HEK293 (cell line): ENCODE data around the gene PRKCZ.

Source experiments
- CTCF ChIA-PET: fragments of 350-600 bp; formaldehyde crosslinking; extraction: SDS; loops from one replicate; lab custom pipeline; 2021; ENCODE audit warnings: antibody characterized with exemption; lab: Yijun Ruan, JAX
- POLR2A ChIA-PET: fragments of 300-600 bp; formaldehyde crosslinking; extraction: SDS; loops from one replicate; lab custom pipeline; 2020; ENCODE audit warnings: antibody characterized with exemption, inconsistent platforms; lab: Yijun Ruan, JAX
- H3K27ac ChIP-seq: fragments of 200-500 bp; sonication (Bioruptor generic); 2 replicates; pipeline ENCODE4 v1.5.1; 2014; ENCODE audit warnings: low read depth, low read length, control low read depth, inconsistent platforms; ENCODE audit errors: extremely low read depth
- H3K36me3 ChIP-seq, 2 experiments: fragments of 200-500 bp in 1 of 2; sonication (Bioruptor generic) in 1 of 2; 1 replicate in 1 of 2; 2 replicates in 1 of 2; pipeline ENCODE4 v1.5.1; 2014 to 2017; ENCODE audit warnings: inconsistent platforms in 2 of 2, low read length in 2 of 2; ENCODE audit not compliant: control insufficient read depth in 2 of 2, insufficient read depth in 1 of 2
- H3K4me1 ChIP-seq: fragments of 200-500 bp; sonication (Bioruptor generic); 2 replicates; pipeline ENCODE4 v1.5.1; 2014; ENCODE audit warnings: mild to moderate bottlenecking, low read length, inconsistent platforms; ENCODE audit not compliant: control insufficient read depth, insufficient read depth
- H3K4me3 ChIP-seq: 2 replicates; pipeline ENCODE4 v1.5.1; 2011; ENCODE audit warnings: low read depth, mild to moderate bottlenecking, control low read depth, low read length, moderate library complexity
- H3K9me3 ChIP-seq: fragments of 200-500 bp; sonication (Bioruptor generic); 2 replicates; pipeline ENCODE4 v1.5.1; 2014; ENCODE audit warnings: low read depth, low read length, inconsistent platforms; ENCODE audit not compliant: control insufficient read depth, insufficient read depth
- BCL6B ChIP-seq: fragments of 450-650 bp; formaldehyde crosslinking; IDR thresholded peaks from 2 replicates; pipeline ENCODE4 v1.5.1; 2017; ENCODE audit warnings: missing biosample characterization, missing genetic modification characterization
- GLIS1 ChIP-seq: fragments of 450-650 bp; formaldehyde crosslinking; IDR thresholded peaks from 2 replicates; pipeline ENCODE4 v1.5.1; 2016; ENCODE audit warnings: missing biosample characterization, missing genetic modification characterization
- KLF1 ChIP-seq: fragments of 450-650 bp; formaldehyde crosslinking; IDR thresholded peaks from 2 replicates; pipeline ENCODE4 v1.5.1; 2016; ENCODE audit warnings: missing biosample characterization, missing genetic modification characterization
- KLF7 ChIP-seq: fragments of 450-650 bp; formaldehyde crosslinking; IDR thresholded peaks from 2 replicates; pipeline ENCODE4 v1.5.1; 2016; ENCODE audit warnings: missing biosample characterization, missing genetic modification characterization, borderline replicate concordance
- TRIM28 ChIP-seq: IDR thresholded peaks from 2 replicates; pipeline ENCODE4 v1.6.1; 2011; ENCODE audit warnings: low read length, control low read depth, borderline replicate concordance
- YY2 ChIP-seq: fragments of 450-650 bp; formaldehyde crosslinking; IDR thresholded peaks from 2 replicates; pipeline ENCODE4 v1.5.1; 2016; ENCODE audit warnings: missing biosample characterization, missing genetic modification characterization
- ZBTB44 ChIP-seq: fragments of 450-650 bp; IDR thresholded peaks from 2 replicates; pipeline ENCODE4 v1.5.1; 2018; ENCODE audit warnings: missing biosample characterization, mild to moderate bottlenecking, missing genetic modification characterization
- ZBTB48 ChIP-seq: fragments of 450-650 bp; formaldehyde crosslinking; IDR thresholded peaks from 2 replicates; pipeline ENCODE4 v1.5.1; 2016; ENCODE audit warnings: missing biosample characterization, missing genetic modification characterization
- ZIC2 ChIP-seq: fragments of 450-650 bp; formaldehyde crosslinking; IDR thresholded peaks from 2 replicates; pipeline ENCODE4 v1.5.1; 2016; ENCODE audit warnings: missing biosample characterization, missing genetic modification characterization
- ZNF114 ChIP-seq: fragments of 450-650 bp; formaldehyde crosslinking; IDR thresholded peaks from 2 replicates; pipeline ENCODE4 v1.5.0; 2017; ENCODE audit warnings: missing biosample characterization, missing genetic modification characterization
- ZNF214 ChIP-seq: fragments of 450-650 bp; formaldehyde crosslinking; IDR thresholded peaks from 2 replicates; pipeline ENCODE4 v1.5.1; 2017; ENCODE audit warnings: missing biosample characterization, mild to moderate bottlenecking, missing genetic modification characterization, borderline replicate concordance
- ZNF274 ChIP-seq, 2 experiments: fragments of 200-500 bp in 1 of 2; fragments of 450-650 bp in 1 of 2; sonication (Bioruptor generic) in 1 of 2; formaldehyde crosslinking in 1 of 2; IDR thresholded peaks; 2 replicates each; pipeline versions ENCODE4 v1.5.1 to v1.6.1; 2014 to 2016; ENCODE audit warnings: borderline replicate concordance in 1 of 2, inconsistent platforms in 1 of 2, low read length in 1 of 2, missing biosample characterization in 1 of 2, missing genetic modification characterization in 1 of 2
- ZNF280D ChIP-seq: fragments of 450-650 bp; formaldehyde crosslinking; IDR thresholded peaks from 2 replicates; pipeline ENCODE4 v1.5.1; 2016; ENCODE audit warnings: missing biosample characterization, missing genetic modification characterization
- ZNF302 ChIP-seq: fragments of 450-650 bp; formaldehyde crosslinking; IDR thresholded peaks from 2 replicates; pipeline ENCODE4 v1.5.1; 2016; ENCODE audit warnings: missing biosample characterization, missing genetic modification characterization, low read depth
- ZNF335 ChIP-seq: fragments of 450-650 bp; formaldehyde crosslinking; conservative IDR thresholded peaks from 2 replicates; pipeline ENCODE4 v1.5.1; 2016; ENCODE audit warnings: missing biosample characterization, missing genetic modification characterization
- ZNF341 ChIP-seq: fragments of 450-650 bp; formaldehyde crosslinking; IDR thresholded peaks from 2 replicates; pipeline ENCODE4; 2016; ENCODE audit warnings: low read depth, missing biosample characterization, missing genetic modification characterization
- ZNF37A ChIP-seq: fragments of 450-650 bp; IDR thresholded peaks from 2 replicates; pipeline ENCODE4 v1.5.1; 2018; ENCODE audit warnings: missing biosample characterization, missing genetic modification characterization
- ZNF404 ChIP-seq: fragments of 450-650 bp; formaldehyde crosslinking; IDR thresholded peaks from 2 replicates; pipeline ENCODE4 v1.5.1; 2017; ENCODE audit warnings: missing biosample characterization, missing genetic modification characterization
- ZNF433 ChIP-seq: fragments of 450-650 bp; formaldehyde crosslinking; IDR thresholded peaks from 2 replicates; pipeline ENCODE4 v1.5.1; 2016; ENCODE audit warnings: missing biosample characterization, missing genetic modification characterization, low read depth
- ZNF501 ChIP-seq: fragments of 450-650 bp; formaldehyde crosslinking; IDR thresholded peaks from 2 replicates; pipeline ENCODE4 v1.5.1; 2016; ENCODE audit warnings: missing biosample characterization, missing genetic modification characterization
- ZNF639 ChIP-seq: fragments of 450-650 bp; formaldehyde crosslinking; IDR thresholded peaks from 2 replicates; pipeline ENCODE4 v1.5.1; 2016; ENCODE audit warnings: missing biosample characterization, missing genetic modification characterization
- ZSCAN23 ChIP-seq: fragments of 450-650 bp; formaldehyde crosslinking; IDR thresholded peaks from 2 replicates; pipeline ENCODE4 v1.5.1; 2016; ENCODE audit warnings: missing biosample characterization, missing genetic modification characterization
- TF ChIP-seq, protein P1 (sequence below): fragments of 450-650 bp; formaldehyde crosslinking; IDR thresholded peaks from 2 replicates; pipeline ENCODE4 v1.5.1; 2016; ENCODE audit warnings: missing biosample characterization, missing genetic modification characterization
- TF ChIP-seq, protein P2 (sequence below): fragments of 450-650 bp; formaldehyde crosslinking; IDR thresholded peaks from 2 replicates; pipeline ENCODE4 v1.5.1; 2016; ENCODE audit warnings: missing biosample characterization, missing genetic modification characterization

Gene PRKCZ

GRCh38 chr1:2020310-2020655, 29.9 kb upstream of the PRKCZ start:
- no peak overlapping the region for H3K4me3 ChIP-seq
- TF ChIP-seq ZNF341 (tag by site-specific recombination) = no peak
- no peak for TF ChIP-seq KLF1 (tag by site-specific recombination)
- TF ChIP-seq ZIC2 (tag by site-specific recombination) = no peak
- TF ChIP-seq ZNF501 (tag by site-specific recombination) = no peak
- no peak for TF ChIP-seq YY2
- TF ChIP-seq ZNF639 (tag by site-specific recombination) = no peak
- TF ChIP-seq ZNF404 (tag by site-specific recombination) = no peak
- TF ChIP-seq, protein P1, sequence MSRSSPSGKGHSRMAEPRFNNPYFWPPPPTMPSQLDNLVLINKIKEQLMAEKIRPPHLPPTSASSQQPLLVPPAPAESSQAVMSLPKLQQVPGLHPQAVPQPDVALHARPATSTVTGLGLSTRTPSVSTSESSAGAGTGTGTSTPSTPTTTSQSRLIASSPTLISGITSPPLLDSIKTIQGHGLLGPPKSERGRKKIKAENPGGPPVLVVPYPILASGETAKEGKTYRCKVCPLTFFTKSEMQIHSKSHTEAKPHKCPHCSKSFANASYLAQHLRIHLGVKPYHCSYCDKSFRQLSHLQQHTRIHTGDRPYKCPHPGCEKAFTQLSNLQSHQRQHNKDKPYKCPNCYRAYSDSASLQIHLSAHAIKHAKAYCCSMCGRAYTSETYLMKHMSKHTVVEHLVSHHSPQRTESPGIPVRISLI = no peak
- TF ChIP-seq ZNF302 (tag by site-specific recombination) = no peak
- TF ChIP-seq, protein P2, sequence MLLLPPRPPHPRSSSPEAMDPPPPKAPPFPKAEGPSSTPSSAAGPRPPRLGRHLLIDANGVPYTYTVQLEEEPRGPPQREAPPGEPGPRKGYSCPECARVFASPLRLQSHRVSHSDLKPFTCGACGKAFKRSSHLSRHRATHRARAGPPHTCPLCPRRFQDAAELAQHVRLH = no peak
- TF ChIP-seq BCL6B = no peak
- no peak for TF ChIP-seq ZBTB48 (tag by site-specific recombination)
- TF ChIP-seq ZSCAN23 = no peak
- no peak for TF ChIP-seq ZNF433
- TF ChIP-seq ZNF114 (tag by site-specific recombination) = no peak
- TF ChIP-seq ZNF335 (tag by site-specific recombination) = no peak
- no peak for TF ChIP-seq ZBTB44 (tag by site-specific recombination)
- TF ChIP-seq, all 188 proteins: peak for 0
- Histone ChIP-seq H3K36me3 (no peaks in the 10 kb centered on the region), H3K4me1 (no peaks in the 10 kb centered on the region), H3K9me3 (no peaks in the 10 kb centered on the region), H3K27ac (no peak overlapping the region)
- CTCF ChIA-PET = interaction anchor here (0.6 to 2.1 kb wide), 3 partner anchors 24 to 240 kb away, joined by 3 to 7 read pairs (median 3); no protein-coding TSS in a partner anchor
- POLR2A ChIA-PET = no interaction called here

- Histone ChIP-seq H3K4me3 (no peak overlapping the region), H3K36me3 (no peaks in the 10 kb centered on the region), H3K9me3 (no peaks in the 10 kb centered on the region), H3K27ac (no peak overlapping the region), H3K4me1 (no peaks in the 10 kb centered on the region)
- CTCF ChIA-PET = interaction anchor here (0.6 to 0.7 kb wide), 2 partner anchors 8 to 155 kb away, joined by 3 to 4 read pairs; no protein-coding TSS in a partner anchor
- POLR2A ChIA-PET = interaction anchor here (0.6 kb wide), 1 partner anchor 23 kb away, joined by 3 read pairs; no protein-coding TSS in a partner anchor
- TF ChIP-seq ZNF280D (tag by site-specific recombination) = no peak
- TF ChIP-seq ZNF114 (tag by site-specific recombination) = no peak
- no peak for TF ChIP-seq ZNF214
- TF ChIP-seq ZNF37A (tag by site-specific recombination) = no peak
- no peak for TF ChIP-seq ZNF274 (IDR thresholded peaks at IDR 0.05; ENCODE audit: low read length)
- TF ChIP-seq ZNF274 (tag by site-specific recombination; IDR thresholded peaks at IDR 0.05; ENCODE audit: borderline replicate concordance) = no peak
- TF ChIP-seq TRIM28 = no peak
- no peak for TF ChIP-seq KLF7 (tag by site-specific recombination)
- TF ChIP-seq GLIS1 (tag by site-specific recombination) = no peak
- no peak for TF ChIP-seq ZNF639 (tag by site-specific recombination)
Measured at GRCh38 chr1:2021550-2021949, 28.7 kb upstream of the PRKCZ start.
